Thyroid gland (tissue), 4 donors: ENCODE data around the gene TASP1. TPM values are rescaled to one million over a fixed set of nuclear protein-coding genes. Genes with fewer than 3 reads are reported as not detected.
A peak's percentile ranks its signal among the peaks of the same experiment; 100 is the strongest.

Experiments used
- DNase-seq, 2 donors: peaks; one replicate each; pipeline ENCODE4 v3.0.0-alpha.2; 2019
- H3K27ac ChIP-seq, 3 donors: fragments of 200-600 bp; sonication (generic); 1 replicate in 2 of 3; 2 replicates in 1 of 3; pipeline ENCODE4 v1.5.1; 2016 to 2019; ENCODE audit warnings: mild to moderate bottlenecking in 1 of 3, moderate library complexity in 1 of 3
- H3K27me3 ChIP-seq: fragments of 200-600 bp; sonication (generic); one replicate; pipeline ENCODE4 v1.5.1; 2019
- H3K36me3 ChIP-seq, 2 donors: fragments of 200-600 bp; sonication (generic); one replicate each; pipeline ENCODE4 v1.5.1; 2016 to 2019
- H3K4me1 ChIP-seq, 2 donors: fragments of 200-600 bp; sonication (generic); one replicate each; pipeline ENCODE4 v1.5.1; 2017 to 2019
- H3K4me3 ChIP-seq, 3 donors: fragments of 200-600 bp; sonication (generic); replicated peaks in 1 of 3; 1 replicate in 2 of 3; 2 replicates in 1 of 3; pipeline ENCODE4 v1.5.1; 2016; ENCODE audit warnings: mild to moderate bottlenecking in 1 of 3
- H3K9me3 ChIP-seq: fragments of 200-600 bp; sonication (generic); one replicate; pipeline ENCODE4 v1.5.1; 2017
- CTCF ChIP-seq, 6 experiments: fragments of 200-600 bp in 3 of 6; fragments of 450-650 bp in 3 of 6; sonication (generic) in 3 of 6; IDR thresholded peaks; one replicate each; pipeline ENCODE4 v1.5.1; 2016 to 2019; ENCODE audit warnings: antibody characterized with exemption in 6 of 6, mild to moderate bottlenecking in 2 of 6, inconsistent platforms in 1 of 6, moderate library complexity in 1 of 6
- POLR2A ChIP-seq, 2 donors: fragments of 450-650 bp; IDR thresholded peaks; one replicate each; pipeline ENCODE4 v1.6.1; 2017; ENCODE audit warnings: antibody characterized with exemption in 2 of 2, mild to moderate bottlenecking in 2 of 2, moderate library complexity in 1 of 2
- WGBS, 2 donors: methylation state at CpG; one replicate each; pipeline ENCODE4 v1.1.5; 2017; 5-methylcytosine and 5-hydroxymethylcytosine counted together
- intact Hi-C: fragments of 100-400 bp; cut with DNase I; formaldehyde crosslinking; loops from one replicate; pipeline ENCODE4 v1.15.1; 2023
- total RNA-seq, 4 donors: library from RNA; depleted of rRNA; stranded (reverse); fragments of >200 nt; gene quantifications; one replicate each; pipeline ENCODE4 v1.2.3, GENCODE V29; 2016

The TASP1 gene
- total RNA-seq, 4 donors from 2014 or later = 16.4 to 31.2 (median 23.9) TPM

- Histone ChIP-seq H3K27ac (no peak overlapping the region), H3K9me3 (no peaks in the 10 kb centered on the region), H3K27me3 (no peaks in the 10 kb centered on the region), H3K36me3 (no peaks in the 10 kb centered on the region), H3K4me3 (no peak overlapping the region), H3K4me1 (no peaks in the 10 kb centered on the region)
- DNase-seq = no peak
- intact Hi-C loops = no loop called here
- TF ChIP-seq POLR2A (IDR thresholded peaks at IDR 0.05) (no peak), CTCF (IDR thresholded peaks at IDR 0.05) (no peak)
Measured at GRCh38 chr20:13356591-13356990, 282.1 kb downstream of the TASP1 start.

- DNase-seq = no peak
- no peaks in the 10 kb centered on the region for H3K27me3 ChIP-seq
- no peaks in the 10 kb centered on the region for H3K9me3 ChIP-seq
- no peaks in the 10 kb centered on the region for H3K4me1 ChIP-seq
- TF ChIP-seq POLR2A (IDR thresholded peaks at IDR 0.05) (no peak), CTCF (IDR thresholded peaks at IDR 0.05) (no peak)
- no peak overlapping the region for H3K27ac ChIP-seq
- no peak overlapping the region for H3K4me3 ChIP-seq
- H3K36me3 ChIP-seq = no peaks in the 10 kb centered on the region
- intact Hi-C loops = no loop called here
Measured at GRCh38 chr20:13355941-13356486, 282.7 kb downstream of the TASP1 start.

- WGBS, 2 donors = 47 to 55% methylated on average over 3 of the region's 3 CpGs
- Histone ChIP-seq H3K36me3 (no peaks in the 10 kb centered on the region), H3K4me1 (no peaks in the 10 kb centered on the region), H3K4me3 (no peak overlapping the region), H3K27ac (no peak overlapping the region), H3K9me3 (no peaks in the 10 kb centered on the region), H3K27me3 (no peaks in the 10 kb centered on the region)
- DNase-seq = peak in 1 of 2 donors; percentile 13
- intact Hi-C loops = no loop called here
- no peak for TF ChIP-seq CTCF (IDR thresholded peaks at IDR 0.05)
- no peak for TF ChIP-seq POLR2A (IDR thresholded peaks at IDR 0.05)
Measured at GRCh38 chr20:13355411-13355810, 283.3 kb downstream of the TASP1 start.

GRCh38 chr20:13353261-13353945 lies 285.3 kb downstream of the TASP1 start:
- no peaks in the 10 kb centered on the region for H3K4me1 ChIP-seq
- no peaks in the 10 kb centered on the region for H3K27me3 ChIP-seq
- H3K9me3 ChIP-seq = no peaks in the 10 kb centered on the region
- no peak overlapping the region for H3K27ac ChIP-seq
- H3K4me3 ChIP-seq = no peak overlapping the region
- intact Hi-C loops = no loop called here
- 91 to 98% methylated on average over 2 of the region's 2 CpGs for WGBS, 2 donors
- no peak for TF ChIP-seq POLR2A (IDR thresholded peaks at IDR 0.05)
- TF ChIP-seq CTCF (IDR thresholded peaks at IDR 0.05) = no peak
- no peak for DNase-seq
- no peaks in the 10 kb centered on the region for H3K36me3 ChIP-seq

GRCh38 chr20:13349235-13349604 lies 289.5 kb downstream of the TASP1 start:
- Histone ChIP-seq H3K4me1 (no peaks in the 10 kb centered on the region), H3K27ac (no peak overlapping the region), H3K27me3 (no peaks in the 10 kb centered on the region), H3K9me3 (no peaks in the 10 kb centered on the region), H3K36me3 (no peaks in the 10 kb centered on the region), H3K4me3 (no peak overlapping the region)
- intact Hi-C loops = no loop called here
- no peak for DNase-seq
- 94% methylated on average over 4 of the region's 4 CpGs for WGBS, 2 donors
- TF ChIP-seq CTCF (IDR thresholded peaks at IDR 0.05) (no peak), POLR2A (IDR thresholded peaks at IDR 0.05) (no peak)
